Calu3 (cell line): Measurements from ENCODE around the gene DIAPH2. TPM values are rescaled to one million over a fixed set of nuclear protein-coding genes. Genes with fewer than 3 reads are reported as not detected.
"Not testable (repeated sequence)": the region's sequence is repeated elsewhere in the genome, so short reads cannot be mapped to it uniquely, and the experiment has no call there.

Experiments
- BruUV-seq: library from RNA; stranded (reverse); fragments of 400-500 nt; replicated peaks from 2 replicates; lab custom pipeline; 2021; lab: Mats Ljungman, UMichigan
- CTCF ChIA-PET: fragments of 300-600 bp; sonication (Branson Sonifier 250); formaldehyde crosslinking; loops from one replicate; lab custom pipeline; 2022; ENCODE audit warnings: antibody characterized with exemption; lab: Charles Lee
- DNase-seq: peaks from one replicate; pipeline ENCODE4 v3.0.0; 2022
- H3K27ac Mint-ChIP-seq: one replicate; pipeline ENCODE4 v1.8.0; 2022; ENCODE audit warnings: mixed read lengths; ENCODE audit not compliant: unreplicated experiment
- H3K27me3 Mint-ChIP-seq: one replicate; pipeline ENCODE4 v1.8.0; 2022; ENCODE audit warnings: mixed read lengths; ENCODE audit not compliant: unreplicated experiment
- H3K36me3 Mint-ChIP-seq: one replicate; pipeline ENCODE4 v1.8.0; 2022; ENCODE audit warnings: mild to moderate bottlenecking, moderate library complexity, mixed read lengths; ENCODE audit not compliant: insufficient read depth, unreplicated experiment
- H3K4me1 Mint-ChIP-seq: one replicate; pipeline ENCODE4 v1.8.0; 2022; ENCODE audit warnings: mild to moderate bottlenecking, low read depth, mixed read lengths; ENCODE audit not compliant: unreplicated experiment
- H3K4me3 Mint-ChIP-seq: one replicate; pipeline ENCODE4 v1.8.0; 2022; ENCODE audit warnings: mild to moderate bottlenecking, low read depth, moderate library complexity, mixed read lengths; ENCODE audit not compliant: unreplicated experiment
- H3K9me3 Mint-ChIP-seq: one replicate; pipeline ENCODE4 v1.8.0; 2022; ENCODE audit warnings: low read depth, mixed read lengths; ENCODE audit not compliant: unreplicated experiment
- intact Hi-C: fragments of 100-400 bp; cut with micrococcal nuclease; formaldehyde crosslinking; loops from one replicate; pipeline ENCODE4 v1.10.0; 2022; ENCODE audit not compliant: unreplicated experiment
- total RNA-seq: library from RNA; stranded (reverse); gene quantifications from 2 replicates; pipeline ENCODE4 v1.2.3, GENCODE V29; 2022
- TF ChIP-seq, protein P1 (sequence below): fragments of 200-600 bp; IDR thresholded peaks from one replicate; pipeline ENCODE4 v1.8.0; 2022; ENCODE audit warnings: antibody characterized with exemption; ENCODE audit not compliant: unreplicated experiment

DIAPH2 gene
- total RNA-seq, 1 experiment from 2014 or later = 24.2 TPM

DNA sequence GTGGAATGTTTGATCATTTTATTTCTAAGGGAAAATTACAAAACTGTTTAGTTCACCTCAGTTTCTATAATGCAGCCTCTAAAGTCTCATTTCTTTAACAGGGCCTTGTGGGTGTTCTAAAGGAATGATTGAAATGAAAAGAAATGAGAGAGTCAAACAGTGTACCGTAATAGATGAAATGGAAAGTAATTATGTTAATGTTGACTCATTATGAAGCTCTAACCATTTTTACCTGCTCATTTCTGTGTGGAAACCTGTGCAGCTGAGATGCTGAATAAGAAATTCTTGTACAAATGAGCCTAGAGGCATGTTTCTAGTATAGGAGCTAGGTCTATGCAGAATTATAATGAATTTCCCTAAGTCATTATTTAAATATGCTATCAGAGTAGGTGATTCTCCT is 153.9 kb downstream of the DIAPH2 start:
- CTCF ChIA-PET = no interaction called here
- Mint-ChIP-seq H3K4me1 (peaks cover 7% of the 10 kb centered on the region), H3K27ac (no peak overlapping the region), H3K36me3 (no peaks in the 10 kb centered on the region), H3K4me3 (no peak overlapping the region), H3K9me3 (no peaks in the 10 kb centered on the region), H3K27me3 (no peaks in the 10 kb centered on the region)
- DNase-seq = no peak
- no TSS peak for BruUV-seq
- intact Hi-C loops = loop anchor here (10.0 kb wide), 1 partner anchor 806 kb away; no protein-coding TSS in a partner anchor
- TF ChIP-seq, protein P1, sequence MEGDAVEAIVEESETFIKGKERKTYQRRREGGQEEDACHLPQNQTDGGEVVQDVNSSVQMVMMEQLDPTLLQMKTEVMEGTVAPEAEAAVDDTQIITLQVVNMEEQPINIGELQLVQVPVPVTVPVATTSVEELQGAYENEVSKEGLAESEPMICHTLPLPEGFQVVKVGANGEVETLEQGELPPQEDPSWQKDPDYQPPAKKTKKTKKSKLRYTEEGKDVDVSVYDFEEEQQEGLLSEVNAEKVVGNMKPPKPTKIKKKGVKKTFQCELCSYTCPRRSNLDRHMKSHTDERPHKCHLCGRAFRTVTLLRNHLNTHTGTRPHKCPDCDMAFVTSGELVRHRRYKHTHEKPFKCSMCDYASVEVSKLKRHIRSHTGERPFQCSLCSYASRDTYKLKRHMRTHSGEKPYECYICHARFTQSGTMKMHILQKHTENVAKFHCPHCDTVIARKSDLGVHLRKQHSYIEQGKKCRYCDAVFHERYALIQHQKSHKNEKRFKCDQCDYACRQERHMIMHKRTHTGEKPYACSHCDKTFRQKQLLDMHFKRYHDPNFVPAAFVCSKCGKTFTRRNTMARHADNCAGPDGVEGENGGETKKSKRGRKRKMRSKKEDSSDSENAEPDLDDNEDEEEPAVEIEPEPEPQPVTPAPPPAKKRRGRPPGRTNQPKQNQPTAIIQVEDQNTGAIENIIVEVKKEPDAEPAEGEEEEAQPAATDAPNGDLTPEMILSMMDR = no peak

DNA sequence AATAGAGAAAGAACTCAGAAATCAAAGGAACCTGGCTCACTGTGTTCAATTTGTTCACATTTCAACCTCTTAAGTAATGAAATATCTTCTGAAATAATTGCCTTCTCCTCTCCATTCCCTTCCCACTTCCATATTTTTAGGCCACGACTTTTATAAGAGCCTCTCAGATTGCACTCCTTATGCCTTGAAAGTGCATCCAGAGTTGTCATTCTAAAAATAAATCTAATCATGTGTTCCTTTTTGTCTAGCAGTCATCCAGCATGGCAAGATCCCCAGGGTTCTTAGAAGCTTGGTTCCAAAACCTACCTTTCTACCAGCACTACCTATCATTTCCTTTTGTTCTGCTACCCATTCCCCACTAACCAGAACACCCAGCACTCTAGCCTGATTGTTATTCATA is 156.7 kb downstream of the DIAPH2 start:
- CTCF ChIA-PET = no interaction called here
- Mint-ChIP-seq H3K4me1 (peaks cover 7% of the 10 kb centered on the region), H3K27ac (no peak overlapping the region), H3K4me3 (no peak overlapping the region), H3K27me3 (no peaks in the 10 kb centered on the region), H3K36me3 (no peaks in the 10 kb centered on the region), H3K9me3 (no peaks in the 10 kb centered on the region)
- no TSS peak for BruUV-seq
- TF ChIP-seq, protein P1 = no peak
- no peak for DNase-seq
- intact Hi-C loops = no loop called here

DNA sequence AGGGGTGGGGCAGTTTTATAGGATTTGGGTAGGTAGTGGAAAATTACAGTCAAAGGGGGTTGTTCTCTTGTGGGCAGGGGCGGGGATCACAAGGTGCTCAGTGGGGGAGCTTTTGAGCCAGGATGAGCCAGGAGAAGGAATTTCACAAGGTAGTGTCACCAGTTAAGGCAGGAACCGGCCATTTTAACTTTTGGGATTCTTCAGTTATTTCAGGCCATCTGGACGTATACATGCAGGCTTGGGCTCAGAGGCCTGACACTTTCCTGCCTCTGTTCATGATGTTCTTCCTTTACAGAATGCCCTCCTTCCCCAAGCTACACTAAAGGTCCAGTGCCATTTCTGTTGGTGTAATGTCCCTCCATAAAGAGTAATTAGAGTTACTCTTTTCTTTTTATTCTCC is 157.2 kb downstream of the DIAPH2 start:
- H3K36me3 Mint-ChIP-seq, H3K4me3 Mint-ChIP-seq, BruUV-seq, H3K27ac Mint-ChIP-seq, CTCF ChIA-PET, intact Hi-C loops, H3K27me3 Mint-ChIP-seq, DNase-seq, H3K4me1 Mint-ChIP-seq, H3K9me3 Mint-ChIP-seq: not testable (repeated sequence)

DNA sequence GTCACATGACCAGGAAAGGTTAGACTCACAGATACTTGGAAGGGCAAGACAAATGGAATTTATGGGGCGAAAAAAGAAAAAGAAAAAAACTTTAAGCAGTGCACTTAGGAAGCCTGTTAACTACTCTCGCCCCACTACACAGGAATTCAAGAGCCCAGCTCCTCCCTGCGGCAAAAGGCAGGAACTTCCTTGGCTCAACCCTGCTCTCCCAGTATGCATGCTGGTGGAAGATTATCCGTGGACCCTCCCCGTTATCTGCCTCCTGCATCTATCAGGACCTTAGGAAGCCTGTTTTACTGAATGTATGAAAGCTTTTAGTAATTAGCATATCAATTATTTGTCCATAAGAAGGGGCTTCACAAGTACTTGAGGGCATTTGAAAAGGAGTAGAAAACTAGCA is 158.9 kb downstream of the DIAPH2 start:
- TF ChIP-seq, protein P1 = no peak
- Mint-ChIP-seq H3K27ac (no peak overlapping the region), H3K36me3 (no peaks in the 10 kb centered on the region), H3K4me1 (no peaks in the 10 kb centered on the region), H3K4me3 (no peak overlapping the region), H3K27me3 (no peaks in the 10 kb centered on the region), H3K9me3 (no peaks in the 10 kb centered on the region)
- no TSS peak for BruUV-seq
- intact Hi-C loops = no loop called here
- no peak for DNase-seq
- CTCF ChIA-PET = no interaction called here

DNA sequence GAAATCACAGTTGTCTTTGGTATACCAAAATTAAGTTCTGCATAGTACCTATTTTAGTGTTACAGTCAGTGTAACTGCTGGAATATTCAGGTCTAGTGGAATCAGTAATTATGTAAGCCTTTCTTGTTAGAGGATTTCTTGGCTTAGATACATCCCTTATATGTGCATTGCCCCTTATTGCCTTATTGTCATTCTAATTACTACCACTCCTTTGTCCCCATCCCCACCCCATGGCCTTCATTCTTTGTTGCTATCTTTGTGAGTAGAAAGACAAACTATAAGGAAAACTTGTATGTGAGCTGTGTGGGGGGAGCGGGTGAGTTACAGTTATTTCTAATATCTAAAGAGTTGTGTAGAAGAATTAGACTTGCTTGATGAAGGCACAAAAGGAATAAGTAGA is 162.2 kb downstream of the DIAPH2 start:
- no TSS peak for BruUV-seq
- DNase-seq = no peak
- H3K27ac Mint-ChIP-seq = no peak overlapping the region
- no peaks in the 10 kb centered on the region for H3K9me3 Mint-ChIP-seq
- intact Hi-C loops = no loop called here
- TF ChIP-seq, protein P1 = no peak
- H3K36me3 Mint-ChIP-seq = no peaks in the 10 kb centered on the region
- H3K4me1 Mint-ChIP-seq = no peaks in the 10 kb centered on the region
- H3K27me3 Mint-ChIP-seq = no peaks in the 10 kb centered on the region
- CTCF ChIA-PET = no interaction called here
- H3K4me3 Mint-ChIP-seq = no peak overlapping the region

DNA sequence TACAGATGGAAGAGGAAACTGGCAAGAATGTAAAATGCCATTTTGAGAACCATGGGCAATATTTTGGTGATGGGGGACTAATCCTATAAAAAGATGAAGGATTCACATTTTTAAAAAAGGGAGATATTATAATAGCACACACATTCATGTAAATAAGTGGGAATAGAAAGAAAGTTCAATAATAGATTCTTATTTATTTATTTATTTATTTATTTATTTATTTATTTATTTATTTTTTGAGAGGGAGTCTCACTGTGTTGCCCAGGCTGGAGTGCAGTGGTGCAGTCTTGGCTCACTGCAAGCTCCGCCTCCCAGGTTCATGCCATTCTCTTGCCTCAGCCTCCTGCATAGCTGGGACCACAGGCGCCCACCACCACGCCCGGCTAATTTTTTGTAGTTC is 174.8 kb downstream of the DIAPH2 start:
- H3K4me3 Mint-ChIP-seq, BruUV-seq, H3K9me3 Mint-ChIP-seq, intact Hi-C loops, H3K27me3 Mint-ChIP-seq, H3K4me1 Mint-ChIP-seq, DNase-seq, H3K27ac Mint-ChIP-seq, H3K36me3 Mint-ChIP-seq, CTCF ChIA-PET: not testable (repeated sequence)
